ENCODE results near the gene CCDC152. TPM values are rescaled to one million over a fixed set of nuclear protein-coding genes. Genes with fewer than 3 reads are reported as not detected.

The CCDC152 gene
- total RNA-seq, 2 donors from 2014 or later: 0.81 to 4.7 TPM

GRCh38 chr5:42749020-42749419 lies 7.6 kb upstream of the CCDC152 start:
- Histone ChIP-seq H3K27me3 (replicated peaks; ENCODE audit: insufficient read depth) (no peaks in the 10 kb centered on the region), H3K36me3 (no peaks in the 10 kb centered on the region), H3K27ac (no peak overlapping the region), H3K4me1 (ENCODE audit: control insufficient read depth in 1 of 2, low read depth in 2 of 2) (peaks cover 0 to 12% of the 10 kb centered on the region in 2 donors), H3K4me3 (no peak overlapping the region), H3K9me3 (no peaks in the 10 kb centered on the region)
- ATAC-seq (ENCODE audit: insufficient number of reproducible peaks, low FRiP score, low read depth): no peak
- TF ChIP-seq CTCF (IDR thresholded peaks at IDR 0.05): no peak
- DNase-seq (ENCODE audit: low spot score): no peak

GRCh38 chr5:42750507-42750906 lies 6.1 kb upstream of the CCDC152 start:
- Histone ChIP-seq H3K27ac (no peak overlapping the region), H3K4me3 (no peak overlapping the region), H3K9me3 (no peaks in the 10 kb centered on the region), H3K4me1 (ENCODE audit: control insufficient read depth in 1 of 2, low read depth in 2 of 2) (peaks cover 0 to 12% of the 10 kb centered on the region in 2 donors), H3K36me3 (no peaks in the 10 kb centered on the region), H3K27me3 (replicated peaks; ENCODE audit: insufficient read depth) (no peaks in the 10 kb centered on the region)
- no peak for TF ChIP-seq CTCF (IDR thresholded peaks at IDR 0.05)
- ATAC-seq (ENCODE audit: insufficient number of reproducible peaks, low FRiP score, low read depth) (no peak), DNase-seq (ENCODE audit: low spot score) (no peak)

GRCh38 chr5:42751044-42751443 lies 5.6 kb upstream of the CCDC152 start:
- Histone ChIP-seq H3K4me3 (no peak overlapping the region), H3K27me3 (replicated peaks; ENCODE audit: insufficient read depth) (no peaks in the 10 kb centered on the region), H3K36me3 (no peaks in the 10 kb centered on the region), H3K4me1 (ENCODE audit: control insufficient read depth in 1 of 2, low read depth in 2 of 2) (peaks cover 0 to 12% of the 10 kb centered on the region in 2 donors), H3K27ac (no peak overlapping the region), H3K9me3 (no peaks in the 10 kb centered on the region)
- ATAC-seq (ENCODE audit: insufficient number of reproducible peaks, low FRiP score, low read depth) (no peak), DNase-seq (ENCODE audit: low spot score) (no peak)
- TF ChIP-seq CTCF (IDR thresholded peaks at IDR 0.05): no peak

GRCh38 chr5:42753099-42753498 lies 3.5 kb upstream of the CCDC152 start:
- Histone ChIP-seq H3K9me3 (no peaks in the 10 kb centered on the region), H3K27me3 (replicated peaks; ENCODE audit: insufficient read depth) (no peaks in the 10 kb centered on the region), H3K4me1 (ENCODE audit: control insufficient read depth in 1 of 2, low read depth in 2 of 2) (no peaks in the 10 kb centered on the region), H3K27ac (no peak overlapping the region), H3K36me3 (no peaks in the 10 kb centered on the region), H3K4me3 (no peak overlapping the region)
- no peak for TF ChIP-seq CTCF (IDR thresholded peaks at IDR 0.05)
- ATAC-seq (ENCODE audit: insufficient number of reproducible peaks, low FRiP score, low read depth) (no peak), DNase-seq (ENCODE audit: low spot score) (no peak)

GRCh38 chr5:42759456-42759855 lies 2.8 kb downstream of the CCDC152 start:
- no peak for TF ChIP-seq CTCF (IDR thresholded peaks at IDR 0.05)
- no peak for DNase-seq (ENCODE audit: low spot score)
- no peaks in the 10 kb centered on the region for H3K9me3 ChIP-seq
- no peaks in the 10 kb centered on the region for H3K4me1 ChIP-seq (ENCODE audit: control insufficient read depth in 1 of 2, low read depth in 2 of 2)
- no peak for ATAC-seq (ENCODE audit: insufficient number of reproducible peaks, low FRiP score, low read depth)
- H3K27ac ChIP-seq: no peak overlapping the region
- no peaks in the 10 kb centered on the region for H3K36me3 ChIP-seq
- no peak overlapping the region for H3K4me3 ChIP-seq
- no peaks in the 10 kb centered on the region for H3K27me3 ChIP-seq (replicated peaks; ENCODE audit: insufficient read depth)

Measured in thoracic aorta (tissue), 2 donors.